Measurements from ENCODE around the gene PPFIBP1. TPM values are rescaled to one million over a fixed set of nuclear protein-coding genes. Genes with fewer than 3 reads are reported as not detected.

PPFIBP1 gene
- total and polyA plus RNA-seq, 2 donors (not counting 1 experiment from before 2014, with no cell fraction given): 3.3 to 15.0 TPM

- no peaks in the 10 kb centered on the region for H4K20me1 ChIP-seq (ENCODE audit: control insufficient read depth, insufficient read depth, low read length, poor library complexity, severe bottlenecking)
- Mint-ChIP-seq H3K27ac (no peak overlapping the region), H3K4me1 (no peaks in the 10 kb centered on the region), H3K9me3 (ENCODE audit: insufficient read depth) (no peaks in the 10 kb centered on the region), H3K4me3 (no peak overlapping the region), H3K27me3 (peaks cover 3% of the 10 kb centered on the region)
- no peak overlapping the region for H3K4me3 ChIP-seq (ENCODE audit: control extremely low read depth in 1 of 5, extremely low read depth in 1 of 5, insufficient read depth in 1 of 5, low read depth in 2 of 5, low read length in 4 of 5)
- no peak overlapping the region for H2AFZ ChIP-seq (ENCODE audit: insufficient read depth, low read depth, low read length, poor library complexity, severe bottlenecking)
- no peaks in the 10 kb centered on the region for H3K4me1 ChIP-seq (ENCODE audit: control insufficient read depth in 2 of 2, insufficient read depth in 2 of 2, low read length in 2 of 2)
- H3K79me2 ChIP-seq (ENCODE audit: control insufficient read depth, insufficient read depth, low read length): no peaks in the 10 kb centered on the region
- no peak overlapping the region for H3K9ac ChIP-seq (ENCODE audit: low read length)
- no peaks in the 10 kb centered on the region for H3K36me3 ChIP-seq (replicated peaks in 1 of 2; ENCODE audit: control extremely low read depth in 1 of 2, control insufficient read depth in 1 of 2, extremely low read depth in 1 of 2, insufficient read depth in 2 of 2, low read length in 1 of 2)
- no CpG with 5 or more reads among the region's 4 CpGs for WGBS (ENCODE audit: insufficient coverage)
- H3K4me2 ChIP-seq (replicated peaks; ENCODE audit: low read depth, low read length, poor library complexity, severe bottlenecking): no peak overlapping the region
- H3K27ac ChIP-seq (ENCODE audit: low read length in 2 of 2): no peak overlapping the region
- H3K9me3 ChIP-seq (ENCODE audit: control extremely low read depth in 1 of 3, control insufficient read depth in 2 of 3, insufficient read depth in 1 of 3, low read length in 2 of 3): no peaks in the 10 kb centered on the region
- TF ChIP-seq EZH2 (IDR thresholded peaks at IDR 0.05; ENCODE audit: borderline replicate concordance, insufficient read depth, low read depth, low read length, poor library complexity, severe bottlenecking) (no peak), CTCF (IDR thresholded peaks at IDR 0.05) (no peak)
- DNase-seq (no peak), ATAC-seq (ENCODE audit: low read depth) (no peak)
- H3K27me3 ChIP-seq (replicated peaks in 1 of 4; ENCODE audit: control extremely low read depth in 1 of 4, control insufficient read depth in 3 of 4, insufficient read depth in 4 of 4, low read length in 3 of 4): no peaks in the 10 kb centered on the region
- ChIA-PET CTCF (interaction anchor here (0.7 kb wide), 1 partner anchor 792 kb away, joined by 3 read pairs; no protein-coding TSS in a partner anchor), POLR2A (no interaction called here)
- intact Hi-C loops (cut with micrococcal nuclease): no loop called here
Measured at GRCh38 chr12:27644158-27644845, 120.3 kb downstream of the PPFIBP1 start.

DNA sequence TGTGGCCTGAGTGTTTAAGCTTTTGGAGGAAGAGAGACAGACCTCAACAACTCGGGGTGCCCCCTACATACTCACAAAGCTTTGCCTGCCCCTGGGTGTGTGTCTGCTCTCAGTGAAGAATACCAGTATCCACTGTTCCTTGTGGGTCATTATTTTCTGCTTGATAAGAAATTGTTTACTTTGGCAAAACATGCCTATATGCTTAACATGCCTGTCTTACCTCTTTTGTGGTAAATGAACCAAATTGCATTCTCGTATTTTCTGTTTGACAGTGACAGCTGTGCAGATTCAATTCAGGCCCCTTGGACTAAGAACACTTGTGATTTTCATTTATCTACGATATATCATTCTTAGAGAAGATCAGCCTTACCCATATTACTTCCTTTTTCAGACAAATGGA is 121.7 kb downstream of the PPFIBP1 start:
- DNase-seq: no peak
- Histone ChIP-seq H3K4me3 (ENCODE audit: control extremely low read depth in 1 of 5, extremely low read depth in 1 of 5, insufficient read depth in 1 of 5, low read depth in 2 of 5, low read length in 4 of 5) (no peak overlapping the region), H3K9ac (ENCODE audit: low read length) (no peak overlapping the region), H3K4me1 (ENCODE audit: control insufficient read depth in 2 of 2, insufficient read depth in 2 of 2, low read length in 2 of 2) (no peaks in the 10 kb centered on the region), H3K36me3 (replicated peaks in 1 of 2; ENCODE audit: control extremely low read depth in 1 of 2, control insufficient read depth in 1 of 2, extremely low read depth in 1 of 2, insufficient read depth in 2 of 2, low read length in 1 of 2) (no peaks in the 10 kb centered on the region), H3K4me2 (replicated peaks; ENCODE audit: low read depth, low read length, poor library complexity, severe bottlenecking) (no peak overlapping the region), H2AFZ (ENCODE audit: insufficient read depth, low read depth, low read length, poor library complexity, severe bottlenecking) (no peak overlapping the region), H3K27me3 (replicated peaks in 1 of 4; ENCODE audit: control extremely low read depth in 1 of 4, control insufficient read depth in 3 of 4, insufficient read depth in 4 of 4, low read length in 3 of 4) (no peaks in the 10 kb centered on the region), H3K79me2 (ENCODE audit: control insufficient read depth, insufficient read depth, low read length) (no peaks in the 10 kb centered on the region), H4K20me1 (ENCODE audit: control insufficient read depth, insufficient read depth, low read length, poor library complexity, severe bottlenecking) (no peaks in the 10 kb centered on the region), H3K27ac (ENCODE audit: low read length in 2 of 2) (no peak overlapping the region), H3K9me3 (ENCODE audit: control extremely low read depth in 1 of 3, control insufficient read depth in 2 of 3, insufficient read depth in 1 of 3, low read length in 2 of 3) (no peaks in the 10 kb centered on the region)
- no peak for ATAC-seq (ENCODE audit: low read depth)
- no peak overlapping the region for H3K4me3 Mint-ChIP-seq
- ChIA-PET POLR2A (no interaction called here), CTCF (interaction anchor here (3.0 kb wide), 1 partner anchor 211 kb away, joined by 10 read pairs; no protein-coding TSS in a partner anchor)
- TF ChIP-seq EZH2 (IDR thresholded peaks at IDR 0.05; ENCODE audit: borderline replicate concordance, insufficient read depth, low read depth, low read length, poor library complexity, severe bottlenecking): no peak
- TF ChIP-seq CTCF (IDR thresholded peaks at IDR 0.05): no peak
- H3K4me1 Mint-ChIP-seq: no peaks in the 10 kb centered on the region
- intact Hi-C loops (cut with micrococcal nuclease): no loop called here
- peaks cover under 1% of the 10 kb centered on the region for H3K27me3 Mint-ChIP-seq
- 100% methylated on average over 1 of the region's 3 CpGs for WGBS (ENCODE audit: insufficient coverage)
- no peak overlapping the region for H3K27ac Mint-ChIP-seq
- H3K9me3 Mint-ChIP-seq (ENCODE audit: insufficient read depth): no peaks in the 10 kb centered on the region
